Lung (tissue), 12 donors: ENCODE data around the gene PIGM. TPM values are rescaled to one million over a fixed set of nuclear protein-coding genes. Genes with fewer than 3 reads are reported as not detected.

Experiments
- ATAC-seq: fragments of 200-7000 bp; cut with Tn5 transposase; one replicate; pipeline ENCODE4 v1.9.1; 2020; ENCODE audit warnings: moderate number of reproducible peaks; ENCODE audit not compliant: insufficient read depth, low FRiP score
- DNase-seq, 3 donors: peaks; one replicate each; pipeline ENCODE4 v3.0.0-alpha.2; 2013 to 2017
- H3K27ac ChIP-seq, 2 donors: one replicate each; pipeline ENCODE4 v1.5.1; 2013; ENCODE audit warnings: mild to moderate bottlenecking in 2 of 2, moderate library complexity in 2 of 2, control low read depth in 1 of 2, inconsistent platforms in 1 of 2, low read depth in 1 of 2, low read length in 1 of 2
- H3K27me3 ChIP-seq, 3 donors: one replicate each; pipeline ENCODE4 v1.5.1; 2013; ENCODE audit warnings: low read length in 2 of 3; ENCODE audit not compliant: control insufficient read depth in 3 of 3, insufficient read depth in 3 of 3
- H3K36me3 ChIP-seq, 4 donors: one replicate each; pipeline ENCODE4 v1.5.1; 2013; ENCODE audit warnings: low read length in 4 of 4, mild to moderate bottlenecking in 1 of 4, moderate library complexity in 1 of 4; ENCODE audit not compliant: control insufficient read depth in 4 of 4, insufficient read depth in 4 of 4
- H3K4me1 ChIP-seq, 5 donors: one replicate each; pipeline ENCODE4 v1.5.1; 2013; ENCODE audit warnings: low read length in 5 of 5, mild to moderate bottlenecking in 2 of 5, moderate library complexity in 1 of 5; ENCODE audit not compliant: control insufficient read depth in 5 of 5, insufficient read depth in 5 of 5
- H3K4me3 ChIP-seq: one replicate; pipeline ENCODE4 v1.5.1; 2013; ENCODE audit warnings: mild to moderate bottlenecking, control low read depth, moderate library complexity
- H3K9ac ChIP-seq, 2 donors: one replicate each; pipeline ENCODE4 v1.5.1; 2013; ENCODE audit warnings: low read length in 2 of 2, control low read depth in 1 of 2; ENCODE audit not compliant: insufficient read depth in 1 of 2
- H3K9me3 ChIP-seq, 4 donors: one replicate each; pipeline ENCODE4 v1.5.1; 2013; ENCODE audit warnings: low read length in 3 of 4, mild to moderate bottlenecking in 1 of 4, moderate library complexity in 1 of 4; ENCODE audit not compliant: control insufficient read depth in 4 of 4, insufficient read depth in 3 of 4
- WGBS, 2 donors: extraction: QIAGEN DNeasy Blood & Tissue Kit; methylation state at CpG; one replicate each; pipeline ENCODE4 v1.1.7; 2013; 5-methylcytosine and 5-hydroxymethylcytosine counted together
- polyA plus RNA-seq, 2 donors: library from polyadenylated mRNA; stranded (reverse); fragments of 200-250 nt; gene quantifications; one replicate each; pipeline ENCODE4 v1.2.1, GENCODE V29; 2013
- total RNA-seq, 2 donors: library from RNA; depleted of rRNA in 1 of 2; stranded (reverse); fragments of >200 nt in 1 of 2; gene quantifications; one replicate each; pipeline ENCODE4 v1.2.1, GENCODE V29; 2014 to 2021
- TF ChIP-seq, protein P1 (sequence below): IDR thresholded peaks from 2 replicates; pipeline ENCODE4 v1.5.1; 2012; ENCODE audit warnings: mild to moderate bottlenecking; ENCODE audit errors: control extremely low read depth, extremely low read depth
- donor health status: control.
- donor health status: control.
- donor health status: Bipolar disorder and iron deficiency.
- donor health status: healthy.
- donor health status: DM: yes; HTN: yes; CAD: no.

Gene PIGM
- total and polyA plus RNA-seq, 4 donors = 3.7 to 9.1 (median 5.7) TPM

DNA sequence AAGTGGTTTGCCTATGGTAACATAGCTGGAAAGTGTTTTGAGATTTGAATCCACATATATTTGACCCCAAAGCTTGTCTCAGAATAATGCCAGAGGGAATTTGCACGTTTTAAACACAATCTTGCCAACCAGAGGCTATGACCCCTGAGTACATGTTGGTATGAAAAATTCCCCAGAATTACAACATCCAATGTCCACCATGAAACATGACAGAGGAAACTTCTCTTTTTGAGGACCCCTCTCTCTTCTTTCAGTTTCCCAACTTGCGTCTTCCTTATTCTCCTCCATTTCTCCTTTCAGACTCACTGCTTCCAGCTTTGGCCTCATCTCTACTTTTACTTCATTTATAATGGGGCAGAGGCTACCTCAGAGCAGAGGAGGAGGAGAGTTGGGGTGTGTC is 44.0 kb upstream of the PIGM start:
- Histone ChIP-seq H3K36me3 (no peaks in the 10 kb centered on the region), H3K4me3 (no peak overlapping the region), H3K27me3 (peaks cover 0 to 58% (median 29%) of the 10 kb centered on the region in 3 donors), H3K9me3 (no peaks in the 10 kb centered on the region), H3K4me1 (no peaks in the 10 kb centered on the region), H3K9ac (no peak overlapping the region), H3K27ac (no peak overlapping the region)
- ATAC-seq (no peak), DNase-seq (no peak)
- TF ChIP-seq, protein P1, sequence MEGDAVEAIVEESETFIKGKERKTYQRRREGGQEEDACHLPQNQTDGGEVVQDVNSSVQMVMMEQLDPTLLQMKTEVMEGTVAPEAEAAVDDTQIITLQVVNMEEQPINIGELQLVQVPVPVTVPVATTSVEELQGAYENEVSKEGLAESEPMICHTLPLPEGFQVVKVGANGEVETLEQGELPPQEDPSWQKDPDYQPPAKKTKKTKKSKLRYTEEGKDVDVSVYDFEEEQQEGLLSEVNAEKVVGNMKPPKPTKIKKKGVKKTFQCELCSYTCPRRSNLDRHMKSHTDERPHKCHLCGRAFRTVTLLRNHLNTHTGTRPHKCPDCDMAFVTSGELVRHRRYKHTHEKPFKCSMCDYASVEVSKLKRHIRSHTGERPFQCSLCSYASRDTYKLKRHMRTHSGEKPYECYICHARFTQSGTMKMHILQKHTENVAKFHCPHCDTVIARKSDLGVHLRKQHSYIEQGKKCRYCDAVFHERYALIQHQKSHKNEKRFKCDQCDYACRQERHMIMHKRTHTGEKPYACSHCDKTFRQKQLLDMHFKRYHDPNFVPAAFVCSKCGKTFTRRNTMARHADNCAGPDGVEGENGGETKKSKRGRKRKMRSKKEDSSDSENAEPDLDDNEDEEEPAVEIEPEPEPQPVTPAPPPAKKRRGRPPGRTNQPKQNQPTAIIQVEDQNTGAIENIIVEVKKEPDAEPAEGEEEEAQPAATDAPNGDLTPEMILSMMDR = no peak
- WGBS, 2 donors = 26 to 44% methylated on average over 2 of the region's 2 CpGs

- 59 to 77% methylated on average over 4 of the region's 4 CpGs for WGBS, 2 donors
- ATAC-seq = no peak
These were observed 43.1 kb upstream of the PIGM start for GRCh38 chr1:160074865-160075264.

DNA sequence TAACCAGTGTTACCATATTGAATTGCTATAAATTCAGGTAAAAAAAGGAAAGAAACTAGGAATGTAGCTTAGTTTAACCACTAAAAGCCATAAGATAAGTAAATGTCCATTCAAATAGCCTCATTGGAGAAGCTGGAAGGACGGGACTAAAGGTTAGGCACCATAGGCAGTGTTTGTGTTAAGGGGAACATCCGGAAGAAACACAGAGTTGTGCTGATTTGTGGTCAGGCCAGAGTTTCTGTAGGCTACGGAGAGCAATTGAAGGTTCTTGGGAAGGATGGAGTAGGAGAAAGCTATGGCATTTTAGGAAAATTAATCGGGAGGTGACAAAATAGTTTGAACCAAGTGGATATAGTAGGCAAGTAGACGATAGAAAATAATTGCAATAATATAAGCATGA is 39.5 kb upstream of the PIGM start:
- DNase-seq (no peak), ATAC-seq (no peak)
- peaks cover 0 to 30% (median 15%) of the 10 kb centered on the region in 3 donors for H3K27me3 ChIP-seq
- H3K9ac ChIP-seq = no peak overlapping the region
- peaks cover 0 to 8% (median 0%) of the 10 kb centered on the region in 5 donors for H3K4me1 ChIP-seq
- WGBS, 2 donors = 81 to 82% methylated on average over 5 of the region's 5 CpGs
- no peak overlapping the region for H3K27ac ChIP-seq
- TF ChIP-seq, protein P1 = no peak
- H3K36me3 ChIP-seq = no peaks in the 10 kb centered on the region
- H3K9me3 ChIP-seq = peaks cover 0 to 2% (median 0%) of the 10 kb centered on the region in 4 donors
- H3K4me3 ChIP-seq = no peak overlapping the region

More at GRCh38 chr1:160074865-160075264, 43.1 kb upstream of the PIGM start:
- Histone ChIP-seq H3K27ac (no peak overlapping the region), H3K4me1 (peaks cover 0 to 4% (median 0%) of the 10 kb centered on the region in 5 donors), H3K36me3 (no peaks in the 10 kb centered on the region), H3K9ac (no peak overlapping the region), H3K27me3 (peaks cover 0 to 48% (median 20%) of the 10 kb centered on the region in 3 donors), H3K4me3 (no peak overlapping the region), H3K9me3 (no peaks in the 10 kb centered on the region)
- DNase-seq = no peak
- TF ChIP-seq, protein P1 = no peak
